SIG-M5 treated with dmso at 0.1 percent for 504 hours (cell line): ENCODE data around the gene ARHGAP8.

ENCODE experiments used
- DNase-seq: peaks from one replicate; lab custom pipeline; 2025; ENCODE audit not compliant: unreplicated experiment; lab: John Stamatoyannopoulos, UW

Gene ARHGAP8

DNA sequence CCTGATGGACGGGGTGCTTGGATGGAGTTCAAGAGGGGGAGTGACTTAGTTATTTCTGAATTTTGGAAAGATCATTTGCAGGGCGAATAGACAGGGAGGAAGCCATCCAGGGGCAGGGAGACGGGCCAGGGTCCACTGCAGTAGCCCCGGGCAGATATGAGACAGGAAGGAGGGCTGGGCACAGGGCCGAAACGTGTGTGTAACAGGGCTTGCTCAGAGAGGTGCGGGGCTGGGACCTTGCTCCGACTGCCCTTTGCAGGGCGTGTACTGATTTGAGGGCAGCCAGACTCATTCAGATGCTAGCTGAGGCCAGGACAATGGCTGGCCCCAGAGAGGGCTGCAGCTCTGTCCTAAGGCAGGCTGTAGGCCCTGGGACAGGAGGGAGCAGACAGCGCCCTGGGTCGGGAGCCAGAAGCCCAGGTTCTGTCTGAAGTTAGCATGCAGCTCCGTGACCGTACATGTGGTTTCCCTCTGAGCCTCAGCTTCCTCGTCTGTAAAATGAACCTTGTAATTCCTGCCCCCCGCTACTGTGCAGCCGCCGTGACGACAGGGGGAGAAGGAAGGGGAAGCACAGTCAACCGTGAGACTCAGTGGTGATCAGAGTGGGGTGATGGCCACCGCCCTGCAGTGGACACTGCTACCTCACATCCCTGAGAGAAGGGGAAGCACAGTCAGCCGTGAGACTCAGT lies 154.0 kb downstream of the ARHGAP8 start:
- DNase-seq = no peak

DNA sequence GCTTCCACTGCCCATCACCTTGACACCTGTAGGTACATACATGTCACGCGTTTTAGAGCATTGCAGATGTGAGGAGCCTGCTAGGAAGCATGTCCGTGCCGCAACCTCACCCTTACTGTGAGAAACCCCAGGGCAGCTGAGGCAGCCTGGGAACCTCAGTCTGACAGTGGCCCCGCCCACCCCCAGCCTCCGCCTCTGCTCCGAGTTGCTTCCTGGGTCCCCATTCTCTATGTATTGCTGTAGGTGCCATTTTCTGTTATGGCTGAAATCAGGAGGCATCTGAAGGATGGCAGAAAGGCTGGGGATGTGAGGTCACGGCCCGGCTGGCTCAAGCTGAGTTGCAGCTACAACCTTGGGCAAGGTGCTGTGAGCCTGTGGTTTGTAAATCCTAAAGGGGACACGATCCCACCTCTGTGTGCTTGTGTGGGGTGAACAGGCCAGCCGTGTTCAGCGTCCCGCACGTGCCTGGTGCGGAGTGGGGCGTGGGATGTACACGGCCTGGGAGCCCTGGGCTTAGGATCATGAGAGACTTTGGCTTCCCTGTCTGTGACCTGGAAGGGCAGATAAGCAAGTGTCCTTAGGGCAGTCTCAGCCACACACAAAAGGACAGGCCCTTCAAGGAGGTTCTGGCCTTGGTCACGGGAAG lies 154.7 kb downstream of the ARHGAP8 start:
- no peak for DNase-seq

GRCh38 chr22:44907765-44908737 lies 155.7 kb downstream of the ARHGAP8 start:
- no peak for DNase-seq

DNA sequence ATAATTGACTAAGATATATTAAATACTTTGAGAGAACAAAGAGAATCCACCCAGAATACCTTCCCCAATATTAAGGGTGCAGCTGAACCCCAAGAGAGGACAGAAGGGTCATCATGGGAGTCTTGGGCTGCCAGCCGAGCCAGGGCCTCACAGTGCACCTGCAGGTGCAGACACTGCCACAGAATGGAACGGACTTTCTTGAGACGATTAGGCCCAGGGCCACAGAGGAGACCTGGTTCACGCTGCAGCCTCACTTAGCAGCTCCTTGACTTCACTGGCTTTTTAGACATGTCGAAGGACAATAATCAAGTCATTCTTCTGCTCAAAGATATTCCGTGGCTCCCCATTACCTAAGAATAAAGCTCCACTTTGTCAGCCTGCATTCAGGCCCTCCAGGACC lies 156.9 kb downstream of the ARHGAP8 start:
- DNase-seq = no peak
